HepG2 (cell line): ENCODE results near the gene ADGRD1. TPM values are rescaled to one million over a fixed set of nuclear protein-coding genes. Genes with fewer than 3 reads are reported as not detected.

ENCODE experiments used
- ATAC-seq: fragments of 200-7000 bp; cut with Tn5 transposase; 3 replicates; pipeline ENCODE4 v1.9.1; 2020; ENCODE audit warnings: mild to moderate bottlenecking, moderate library complexity
- BruUV-seq: library from RNA; stranded (reverse); fragments of 400-500 nt; replicated peaks from 2 replicates; lab custom pipeline; 2021; lab: Mats Ljungman, UMichigan
- CTCF ChIA-PET: fragments of 300-600 bp; formaldehyde crosslinking; extraction: SDS; loops from one replicate; lab custom pipeline; 2021; ENCODE audit warnings: low total read pairs, inconsistent platforms, low intra/inter-chr PET ratio; lab: Yijun Ruan, JAX
- POLR2A ChIA-PET: fragments of 350-600 bp; sonication (Branson Sonifier 250); formaldehyde crosslinking; loops from one replicate; lab custom pipeline; 2020; ENCODE audit warnings: antibody characterized with exemption, inconsistent platforms; lab: Yijun Ruan, JAX
- DNase-seq: peaks from one replicate; pipeline ENCODE4 v3.0.0-alpha.2; 2015; ENCODE audit warnings: low spot score
- FAIRE-seq: peaks from 3 replicates; lab custom pipeline; 2011; peaks lifted over from hg19 to GRCh38; lab: Jason Lieb, UNC
- H2AFZ ChIP-seq: one replicate; pipeline ENCODE4 v1.6.1; 2011; ENCODE audit warnings: low read length, inconsistent platforms
- H3K27ac ChIP-seq: fragments of 300-600 bp; 3 replicates; pipeline ENCODE4 v1.8.0; 2011; ENCODE audit warnings: mixed run types, mild to moderate bottlenecking, mixed read lengths, low read length, inconsistent platforms; ENCODE audit not compliant: insufficient read depth; ENCODE audit errors: extremely low read length
- H3K27me3 ChIP-seq, 2 experiments: fragments of 200-600 bp in 1 of 2; 2 replicates in 1 of 2; 3 replicates in 1 of 2; pipeline versions ENCODE4 v1.6.0 to v1.8.0; 2011; ENCODE audit warnings: low read length in 2 of 2, mild to moderate bottlenecking in 2 of 2, moderate library complexity in 2 of 2, inconsistent platforms in 1 of 2; ENCODE audit not compliant: insufficient read depth in 2 of 2, control insufficient read depth in 1 of 2
- H3K36me3 ChIP-seq, 2 experiments: fragments of 200-600 bp in 1 of 2; replicated peaks in 1 of 2; 2 replicates in 1 of 2; 3 replicates in 1 of 2; pipeline versions ENCODE4 v1.5.1 to v1.8.0; 2011; ENCODE audit warnings: low read length in 2 of 2, inconsistent platforms in 1 of 2; ENCODE audit not compliant: insufficient read depth in 2 of 2, control insufficient read depth in 1 of 2
- H3K4me1 ChIP-seq: 2 replicates; pipeline ENCODE4 v1.5.1; 2012; ENCODE audit warnings: low read length, inconsistent platforms; ENCODE audit not compliant: insufficient read depth
- H3K4me2 ChIP-seq: 2 replicates; pipeline ENCODE4 v1.6.0; 2011; ENCODE audit warnings: low read depth, low read length, inconsistent platforms
- H3K4me3 ChIP-seq, 3 experiments: fragments of 200-600 bp in 1 of 3; sonication (generic), shearing (Covaris generic) in 1 of 3; replicated peaks in 1 of 3; 2 replicates each; pipeline ENCODE4 v1.5.1; 2011 to 2016; ENCODE audit warnings: low read length in 3 of 3, inconsistent platforms in 2 of 3, low read depth in 2 of 3, mild to moderate bottlenecking in 2 of 3, control low read depth in 1 of 3, mixed read lengths in 1 of 3; ENCODE audit not compliant: insufficient read depth in 1 of 3
- H3K79me2 ChIP-seq: one replicate; pipeline ENCODE4 v1.6.1; 2011; ENCODE audit warnings: low read length, inconsistent platforms; ENCODE audit not compliant: insufficient read depth
- H3K9ac ChIP-seq: 2 replicates; pipeline ENCODE4 v1.6.0; 2011; ENCODE audit warnings: mild to moderate bottlenecking, low read depth, low read length, inconsistent platforms; ENCODE audit not compliant: insufficient read depth
- H3K9me3 ChIP-seq: 2 replicates; pipeline ENCODE4 v1.5.1; 2012; ENCODE audit warnings: mild to moderate bottlenecking, low read length
- H4K20me1 ChIP-seq: 2 replicates; pipeline ENCODE4 v1.6.0; 2011; ENCODE audit warnings: inconsistent platforms, mild to moderate bottlenecking, low read length, moderate library complexity; ENCODE audit not compliant: insufficient read depth
- ARNTL ChIP-seq: sonication (generic); formaldehyde crosslinking; IDR thresholded peaks from 2 replicates; pipeline ENCODE4 v1.4.0; 2020; ENCODE audit warnings: mild to moderate bottlenecking, missing genetic modification reagents
- JUNB ChIP-seq: sonication (generic); formaldehyde crosslinking; IDR thresholded peaks from 2 replicates; pipeline ENCODE4 v1.8.0; 2022; ENCODE audit warnings: missing genetic modification reagents, mild to moderate bottlenecking, borderline replicate concordance
- MXD4 ChIP-seq: IDR thresholded peaks from 2 replicates; pipeline ENCODE4 v1.6.1; 2016; ENCODE audit warnings: mild to moderate bottlenecking, missing biosample characterization, missing genetic modification reagents
- NFRKB ChIP-seq: fragments of 450-650 bp; IDR thresholded peaks from 2 replicates; pipeline ENCODE4 v1.6.1; 2017
- SRY ChIP-seq: sonication (generic); formaldehyde crosslinking; IDR thresholded peaks from 2 replicates; pipeline ENCODE4 v1.8.0; 2022; ENCODE audit warnings: mild to moderate bottlenecking, missing genetic modification reagents
- SYNCRIP ChIP-seq: fragments of 200-400 bp; formaldehyde crosslinking; IDR thresholded peaks from 2 replicates; pipeline ENCODE4 v1.6.1; 2018; ENCODE audit warnings: mild to moderate bottlenecking, low read depth, low read length; ENCODE audit not compliant: insufficient read depth
- TBX3 ChIP-seq: fragments of 450-650 bp; IDR thresholded peaks from 2 replicates; pipeline ENCODE4 v1.6.1; 2017; ENCODE audit warnings: antibody characterized with exemption, mild to moderate bottlenecking, inconsistent platforms, borderline replicate concordance
- U2AF1 ChIP-seq: fragments of 200-400 bp; formaldehyde crosslinking; optimal IDR thresholded peaks from 2 replicates; pipeline ENCODE3; 2017; ENCODE audit warnings: mild to moderate bottlenecking, low read depth, low read length
- ZBTB44 ChIP-seq: sonication (generic); formaldehyde crosslinking; IDR thresholded peaks from 2 replicates; pipeline ENCODE4 v1.4.0; 2020; ENCODE audit warnings: missing genetic modification reagents
- ZNF17 ChIP-seq: sonication (generic); formaldehyde crosslinking; IDR thresholded peaks from 2 replicates; pipeline ENCODE4 v1.5.0; 2020; ENCODE audit warnings: mild to moderate bottlenecking, missing genetic modification reagents
- ZNF205 ChIP-seq: IDR thresholded peaks from 2 replicates; pipeline ENCODE4 v1.6.1; 2018; ENCODE audit warnings: missing biosample characterization, missing genetic modification reagents
- ZNF350 ChIP-seq: sonication (generic); formaldehyde crosslinking; IDR thresholded peaks from 2 replicates; pipeline ENCODE4 v1.4.0; 2020; ENCODE audit warnings: mild to moderate bottlenecking, low read depth, missing genetic modification reagents, borderline replicate concordance
- ZNF367 ChIP-seq: sonication (generic); formaldehyde crosslinking; IDR thresholded peaks from 2 replicates; pipeline ENCODE4 v1.4.0; 2020; ENCODE audit warnings: missing genetic modification reagents, borderline replicate concordance
- ZNF570 ChIP-seq: sonication (generic); formaldehyde crosslinking; IDR thresholded peaks from 2 replicates; pipeline ENCODE4 v1.4.0; 2020; ENCODE audit warnings: mild to moderate bottlenecking, missing genetic modification reagents, borderline replicate concordance
- ZNF619 ChIP-seq: sonication (generic); formaldehyde crosslinking; IDR thresholded peaks from 2 replicates; pipeline ENCODE4 v1.4.0; 2020; ENCODE audit warnings: mild to moderate bottlenecking, missing genetic modification reagents
- ZNF660 ChIP-seq: sonication (generic); formaldehyde crosslinking; IDR thresholded peaks from 2 replicates; pipeline ENCODE4 v1.5.1; 2020; ENCODE audit warnings: mild to moderate bottlenecking, low read depth, missing genetic modification reagents, borderline replicate concordance
- WGBS: methylation state at CpG from one replicate; pipeline ENCODE4 v1.1.6; 2017; ENCODE audit warnings: low lambda C conversion rate; 5-methylcytosine and 5-hydroxymethylcytosine counted together
- in situ Hi-C: cut with HindIII; loops from 2 replicates; pipeline ENCODE4 v1.10.0; 2017; ENCODE audit warnings: low pct_unique_long_range_greater_than_20kb; ENCODE audit not compliant: extremely low pct_ligation_motif_present
- intact Hi-C: fragments of 100-400 bp; cut with micrococcal nuclease; formaldehyde crosslinking; loops from one replicate; pipeline ENCODE4 v1.10.0; 2022; ENCODE audit not compliant: unreplicated experiment
- polyA plus RNA-seq, 8 experiments: library from polyadenylated mRNA; depleted of rRNA in 3 of 8; stranded (reverse) in 7 of 8; unstranded in 1 of 8; fragments of >200 nt; fragmentation: Illumina TruSeq in 4 of 8; extraction: Trizol in 4 of 8; gene quantifications; 2 replicates each; pipeline versions ENCODE4 v1.2.1 to v1.2.3, GENCODE V29; 2011 to 2016; ENCODE audit warnings: low read depth in 4 of 8, missing spikeins in 1 of 8, mixed read lengths in 1 of 8; ENCODE audit not compliant: insufficient read depth in 1 of 8
- total RNA-seq, 5 experiments: library from RNA; depleted of rRNA; stranded (reverse); fragments of >200 nt; fragmentation: Illumina TruSeq; extraction: Trizol; gene quantifications; 2 replicates each; pipeline ENCODE4 v1.2.3, GENCODE V29; 2016; ENCODE audit warnings: low read depth in 1 of 5
- TF ChIP-seq, protein P1 (sequence below): sonication (generic); formaldehyde crosslinking; IDR thresholded peaks from 2 replicates; pipeline ENCODE4 v1.9.0; 2021; ENCODE audit warnings: mild to moderate bottlenecking, missing genetic modification reagents

Gene ADGRD1
- total and polyA plus RNA-seq, 2 of the 13 experiments (the other 11 are each of a cell fraction or from before 2014, with no cell fraction given): 0.46 to 12.4 TPM

DNA sequence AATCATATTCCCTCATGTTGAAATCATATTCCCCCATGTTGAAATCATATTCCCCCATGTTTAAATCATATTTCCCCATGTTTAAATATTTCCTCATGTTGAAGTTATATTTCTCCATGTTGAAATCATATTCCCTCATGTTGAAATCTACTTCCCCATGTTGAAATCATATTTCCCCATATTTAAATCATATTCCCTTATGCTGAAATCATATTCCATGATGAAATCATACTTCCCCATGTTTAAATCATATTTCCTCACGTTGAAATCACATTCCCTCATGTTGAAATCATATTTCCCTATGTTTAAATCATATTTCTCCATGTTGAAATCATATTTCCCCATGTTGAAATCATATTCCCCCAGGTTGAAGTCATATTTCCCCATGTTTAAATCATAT, 34.6 kb upstream of the ADGRD1 start:
- CTCF ChIA-PET: interaction anchor here (4.5 kb wide), 1 partner anchor 213 kb away, joined by 43 read pairs; no protein-coding TSS in a partner anchor
- in situ Hi-C loops: loop anchor here (5.0 to 25.0 kb wide), 2 partner anchors 218 to 543 kb away; no protein-coding TSS in a partner anchor
- FAIRE-seq: no peak
- no peak for TF ChIP-seq ZBTB44 (CRISPR knock-in tag)
- no peak for TF ChIP-seq ZNF205 (CRISPR knock-in tag)
- TF ChIP-seq JUNB (CRISPR knock-in tag): no peak
- no peak for TF ChIP-seq ZNF660
- no peak for TF ChIP-seq ZNF350
- TF ChIP-seq ZNF619: no peak
- no peak for TF ChIP-seq SRY (CRISPR knock-in tag)
- TF ChIP-seq ARNTL: no peak
- no peak for TF ChIP-seq ZNF367
- no peak for TF ChIP-seq U2AF1
- TF ChIP-seq MXD4 (CRISPR knock-in tag): no peak
- TF ChIP-seq SYNCRIP: no peak
- no peak for TF ChIP-seq ZNF17
- no peak for TF ChIP-seq ZNF570 (CRISPR knock-in tag)
- TF ChIP-seq NFRKB: no peak
- no peak for TF ChIP-seq TBX3
- TF ChIP-seq, protein P1, sequence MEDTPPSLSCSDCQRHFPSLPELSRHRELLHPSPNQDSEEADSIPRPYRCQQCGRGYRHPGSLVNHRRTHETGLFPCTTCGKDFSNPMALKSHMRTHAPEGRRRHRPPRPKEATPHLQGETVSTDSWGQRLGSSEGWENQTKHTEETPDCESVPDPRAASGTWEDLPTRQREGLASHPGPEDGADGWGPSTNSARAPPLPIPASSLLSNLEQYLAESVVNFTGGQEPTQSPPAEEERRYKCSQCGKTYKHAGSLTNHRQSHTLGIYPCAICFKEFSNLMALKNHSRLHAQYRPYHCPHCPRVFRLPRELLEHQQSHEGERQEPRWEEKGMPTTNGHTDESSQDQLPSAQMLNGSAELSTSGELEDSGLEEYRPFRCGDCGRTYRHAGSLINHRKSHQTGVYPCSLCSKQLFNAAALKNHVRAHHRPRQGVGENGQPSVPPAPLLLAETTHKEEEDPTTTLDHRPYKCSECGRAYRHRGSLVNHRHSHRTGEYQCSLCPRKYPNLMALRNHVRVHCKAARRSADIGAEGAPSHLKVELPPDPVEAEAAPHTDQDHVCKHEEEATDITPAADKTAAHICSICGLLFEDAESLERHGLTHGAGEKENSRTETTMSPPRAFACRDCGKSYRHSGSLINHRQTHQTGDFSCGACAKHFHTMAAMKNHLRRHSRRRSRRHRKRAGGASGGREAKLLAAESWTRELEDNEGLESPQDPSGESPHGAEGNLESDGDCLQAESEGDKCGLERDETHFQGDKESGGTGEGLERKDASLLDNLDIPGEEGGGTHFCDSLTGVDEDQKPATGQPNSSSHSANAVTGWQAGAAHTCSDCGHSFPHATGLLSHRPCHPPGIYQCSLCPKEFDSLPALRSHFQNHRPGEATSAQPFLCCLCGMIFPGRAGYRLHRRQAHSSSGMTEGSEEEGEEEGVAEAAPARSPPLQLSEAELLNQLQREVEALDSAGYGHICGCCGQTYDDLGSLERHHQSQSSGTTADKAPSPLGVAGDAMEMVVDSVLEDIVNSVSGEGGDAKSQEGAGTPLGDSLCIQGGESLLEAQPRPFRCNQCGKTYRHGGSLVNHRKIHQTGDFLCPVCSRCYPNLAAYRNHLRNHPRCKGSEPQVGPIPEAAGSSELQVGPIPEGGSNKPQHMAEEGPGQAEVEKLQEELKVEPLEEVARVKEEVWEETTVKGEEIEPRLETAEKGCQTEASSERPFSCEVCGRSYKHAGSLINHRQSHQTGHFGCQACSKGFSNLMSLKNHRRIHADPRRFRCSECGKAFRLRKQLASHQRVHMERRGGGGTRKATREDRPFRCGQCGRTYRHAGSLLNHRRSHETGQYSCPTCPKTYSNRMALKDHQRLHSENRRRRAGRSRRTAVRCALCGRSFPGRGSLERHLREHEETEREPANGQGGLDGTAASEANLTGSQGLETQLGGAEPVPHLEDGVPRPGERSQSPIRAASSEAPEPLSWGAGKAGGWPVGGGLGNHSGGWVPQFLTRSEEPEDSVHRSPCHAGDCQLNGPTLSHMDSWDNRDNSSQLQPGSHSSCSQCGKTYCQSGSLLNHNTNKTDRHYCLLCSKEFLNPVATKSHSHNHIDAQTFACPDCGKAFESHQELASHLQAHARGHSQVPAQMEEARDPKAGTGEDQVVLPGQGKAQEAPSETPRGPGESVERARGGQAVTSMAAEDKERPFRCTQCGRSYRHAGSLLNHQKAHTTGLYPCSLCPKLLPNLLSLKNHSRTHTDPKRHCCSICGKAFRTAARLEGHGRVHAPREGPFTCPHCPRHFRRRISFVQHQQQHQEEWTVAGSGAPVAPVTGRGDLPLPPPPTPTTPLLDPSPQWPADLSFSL (CRISPR knock-in tag): no peak

More for the DNA sequence above, 34.6 kb upstream of the ADGRD1 start:
- no peak overlapping the region for H3K27ac ChIP-seq
- no peak for DNase-seq
- 0 out of 5 replicates have a peak, but pooled peaks cover 1 to 9% of the 10 kb centered on the region in 2 experiments for H3K27me3 ChIP-seq
- H3K9ac ChIP-seq: no peak overlapping the region
- no peaks in the 10 kb centered on the region for H3K36me3 ChIP-seq
- no peaks in the 10 kb centered on the region for H3K79me2 ChIP-seq
- no peak overlapping the region for H2AFZ ChIP-seq
- 16% methylated on average over 1 of the region's 1 CpG for WGBS
- POLR2A ChIA-PET: interaction anchor here (1.0 kb wide), 1 partner anchor 213 kb away, joined by 3 read pairs; no protein-coding TSS in a partner anchor
- ATAC-seq: no peak
- H4K20me1 ChIP-seq: no peaks in the 10 kb centered on the region
- H3K9me3 ChIP-seq: peaks cover 9% of the 10 kb centered on the region; the same call in 1 of the 2 replicates
- intact Hi-C loops: loop anchor here (5.0 kb wide), 1 partner anchor 63 kb away; no protein-coding TSS in a partner anchor
- H3K4me3 ChIP-seq: no peak overlapping the region
- no TSS peak for BruUV-seq
- no peak overlapping the region for H3K4me2 ChIP-seq
- H3K4me1 ChIP-seq: peaks cover 25% of the 10 kb centered on the region
